WTC11 (cell line): ENCODE measurements around the gene PCYOX1L. TPM values are rescaled to one million over a fixed set of nuclear protein-coding genes. Genes with fewer than 3 reads are reported as not detected.

Experiments
- ATAC-seq: fragments of 200-7000 bp; cut with Tn5 transposase; 2 replicates; pipeline ENCODE4 v1.10.0; 2021; ENCODE audit warnings: mild to moderate bottlenecking, moderate library complexity
- CTCF ChIA-PET: fragments of 300-600 bp; sonication (Branson Sonifier 250); formaldehyde crosslinking; loops from one replicate; lab custom pipeline; 2021; ENCODE audit warnings: antibody characterized with exemption; lab: Charles Lee
- POLR2A ChIA-PET: fragments of 350-600 bp; sonication (Branson Sonifier 250); formaldehyde crosslinking; loops from one replicate; lab custom pipeline; 2021; ENCODE audit warnings: antibody characterized with exemption; lab: Charles Lee
- DNase-seq: peaks from one replicate; pipeline ENCODE4 v3.0.0; 2021; ENCODE audit warnings: low spot score
- H3K27ac Mint-ChIP-seq: 2 replicates; pipeline ENCODE4 v1.8.0; 2021; ENCODE audit warnings: mixed read lengths
- H3K27me3 Mint-ChIP-seq: 2 replicates; pipeline ENCODE4 v1.8.0; 2021; ENCODE audit warnings: low read depth, mild to moderate bottlenecking, moderate library complexity, mixed read lengths
- H3K36me3 Mint-ChIP-seq: 2 replicates; pipeline ENCODE4 v1.8.0; 2021; ENCODE audit warnings: mixed read lengths
- H3K4me1 Mint-ChIP-seq: 2 replicates; pipeline ENCODE4 v1.8.0; 2022; ENCODE audit warnings: mixed read lengths
- H3K4me3 Mint-ChIP-seq: 2 replicates; pipeline ENCODE4 v1.8.0; 2021; ENCODE audit warnings: mild to moderate bottlenecking, moderate library complexity, mixed read lengths
- H3K9me3 Mint-ChIP-seq: 2 replicates; pipeline ENCODE4 v1.8.0; 2021; ENCODE audit warnings: mixed read lengths
- ATF1 ChIP-seq: sonication (generic); formaldehyde crosslinking; IDR thresholded peaks from 2 replicates; pipeline ENCODE4 v1.8.1; 2023; ENCODE audit warnings: mild to moderate bottlenecking, moderate library complexity, missing genetic modification reagents
- EMX1 ChIP-seq: fragments of 250-450 bp; sonication (Bioruptor Pico); IDR thresholded peaks from 2 replicates; pipeline ENCODE4 v1.8.0; 2021; ENCODE audit warnings: mild to moderate bottlenecking
- ESRRA ChIP-seq: sonication (generic); formaldehyde crosslinking; IDR thresholded peaks from 2 replicates; pipeline ENCODE4 v1.8.1; 2022; ENCODE audit warnings: mild to moderate bottlenecking, missing genetic modification reagents, borderline replicate concordance
- FOXJ3 ChIP-seq: sonication (generic); formaldehyde crosslinking; IDR thresholded peaks from 2 replicates; pipeline ENCODE4 v1.9.0; 2021; ENCODE audit warnings: missing genetic modification reagents, mild to moderate bottlenecking, borderline replicate concordance
- GABPB1 ChIP-seq: sonication (generic); formaldehyde crosslinking; IDR thresholded peaks from 2 replicates; pipeline ENCODE4 v1.8.1; 2023; ENCODE audit warnings: mild to moderate bottlenecking, missing genetic modification reagents
- GRHL2 ChIP-seq: fragments of 250-450 bp; sonication (Bioruptor Pico); IDR thresholded peaks from 2 replicates; pipeline ENCODE4 v1.8.0; 2022; ENCODE audit warnings: mild to moderate bottlenecking, moderate library complexity; ENCODE audit not compliant: insufficient replicate concordance, severe bottlenecking
- NFE2L1 ChIP-seq: sonication (generic); formaldehyde crosslinking; IDR thresholded peaks from 2 replicates; pipeline ENCODE4 v1.8.1; 2023; ENCODE audit warnings: missing genetic modification reagents
- SP1 ChIP-seq: sonication (generic); formaldehyde crosslinking; conservative IDR thresholded peaks from 2 replicates; pipeline ENCODE4 v1.8.1; 2022; ENCODE audit warnings: missing genetic modification reagents
- TEAD4 ChIP-seq: sonication (generic); formaldehyde crosslinking; IDR thresholded peaks from 2 replicates; pipeline ENCODE4 v1.8.0; 2022; ENCODE audit warnings: mild to moderate bottlenecking, missing genetic modification reagents
- TP53 ChIP-seq: sonication (generic); formaldehyde crosslinking; IDR thresholded peaks from 2 replicates; pipeline ENCODE4 v1.8.1; 2023; ENCODE audit warnings: mild to moderate bottlenecking, missing genetic modification reagents
- ZNF138 ChIP-seq: sonication (generic); formaldehyde crosslinking; conservative IDR thresholded peaks from 2 replicates; pipeline ENCODE4 v1.8.1; 2022; ENCODE audit warnings: mild to moderate bottlenecking, moderate library complexity, missing genetic modification reagents
- ZNF219 ChIP-seq: sonication (generic); formaldehyde crosslinking; IDR thresholded peaks from 2 replicates; pipeline ENCODE4 v1.8.0; 2023; ENCODE audit warnings: missing genetic modification reagents, mild to moderate bottlenecking, borderline replicate concordance
- ZNF317 ChIP-seq: sonication (generic); formaldehyde crosslinking; IDR thresholded peaks from 2 replicates; pipeline ENCODE4 v1.8.1; 2023; ENCODE audit warnings: low read depth, mild to moderate bottlenecking, moderate library complexity, missing genetic modification reagents, borderline replicate concordance
- ZNF671 ChIP-seq: fragments of 250-450 bp; sonication (Bioruptor Pico); IDR thresholded peaks from 2 replicates; pipeline ENCODE4 v1.8.0; 2021; ENCODE audit warnings: mild to moderate bottlenecking
- total RNA-seq: library from RNA; stranded (reverse); gene quantifications from 3 replicates; pipeline ENCODE4 v1.2.3, GENCODE V29; 2021
- TF ChIP-seq, protein P1 (sequence below): fragments of 200-600 bp; IDR thresholded peaks from 2 replicates; pipeline ENCODE4 v1.8.0; 2022; ENCODE audit warnings: antibody characterized with exemption
- TF ChIP-seq, protein P2 (sequence below): sonication (generic); formaldehyde crosslinking; IDR thresholded peaks from 2 replicates; pipeline ENCODE4 v1.8.1; 2023; ENCODE audit warnings: mild to moderate bottlenecking, missing genetic modification reagents, moderate library complexity
- TF ChIP-seq, protein P3 (sequence below): sonication (generic); formaldehyde crosslinking; IDR thresholded peaks from 2 replicates; pipeline ENCODE4 v1.8.1; 2023; ENCODE audit warnings: mild to moderate bottlenecking, missing genetic modification reagents, borderline replicate concordance
- TF ChIP-seq, protein P4 (sequence below): sonication (generic); formaldehyde crosslinking; IDR thresholded peaks from 2 replicates; pipeline ENCODE4 v1.8.0; 2022; ENCODE audit warnings: mild to moderate bottlenecking, missing genetic modification reagents
- TF ChIP-seq, protein P5 (sequence below): sonication (generic); formaldehyde crosslinking; IDR thresholded peaks from 2 replicates; pipeline ENCODE4 v1.8.0; 2023; ENCODE audit warnings: missing genetic modification reagents, mild to moderate bottlenecking, borderline replicate concordance
- TF ChIP-seq, protein P6 (sequence below): sonication (generic); formaldehyde crosslinking; IDR thresholded peaks from 2 replicates; pipeline ENCODE4 v1.8.1; 2022; ENCODE audit warnings: missing genetic modification reagents, borderline replicate concordance

Gene PCYOX1L
- total RNA-seq, 1 experiment from 2014 or later, result 8.1 TPM

DNA sequence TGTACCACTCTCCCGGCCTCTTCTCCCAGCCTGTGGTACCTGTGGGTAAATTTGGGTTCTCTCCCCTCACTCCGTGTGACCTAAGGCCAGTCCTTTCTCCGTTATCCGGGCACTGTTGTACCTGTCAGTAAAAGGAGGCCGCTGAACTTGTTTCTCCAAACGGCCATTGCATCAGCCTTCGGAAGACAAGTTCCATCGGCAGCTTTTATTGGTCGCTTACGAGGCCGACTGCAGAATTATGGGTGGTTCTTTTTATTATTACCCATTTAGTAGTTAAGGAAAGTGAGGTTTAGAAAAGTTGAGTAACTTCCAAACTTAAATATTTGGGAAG lies 12.0 kb upstream of the PCYOX1L start:
- peak; percentile 10 for ATAC-seq
- peak overlapping the region; percentile 89 for H3K4me3 Mint-ChIP-seq
- H3K36me3 Mint-ChIP-seq, result peaks cover 40% of the 10 kb centered on the region
- H3K9me3 Mint-ChIP-seq, result no peaks in the 10 kb centered on the region
- H3K27me3 Mint-ChIP-seq, result peaks cover 13% of the 10 kb centered on the region
- TF ChIP-seq ATF1 (CRISPR knock-in tag) (no peak), GABPB1 (CRISPR knock-in tag) (peak; percentile 71; the same call in 1 of the 2 replicates)
- TF ChIP-seq, all 79 proteins: peak for 1
- H3K4me1 Mint-ChIP-seq, result peaks cover 20% of the 10 kb centered on the region
- no peak for DNase-seq
- peak overlapping the region; percentile 77 for H3K27ac Mint-ChIP-seq
- CTCF ChIA-PET, result interaction anchor here (1.0 to 3.0 kb wide), 10 partner anchors 9 to 206 kb away, joined by 3 to 15 read pairs (median 4); partner anchors contain the start of genes ABLIM3 and PCYOX1L
- POLR2A ChIA-PET, result interaction anchor here (0.6 to 1.5 kb wide), 2 partner anchors 12 to 215 kb away, joined by 5 to 16 read pairs; partner anchors contain the start of gene PCYOX1L

DNA sequence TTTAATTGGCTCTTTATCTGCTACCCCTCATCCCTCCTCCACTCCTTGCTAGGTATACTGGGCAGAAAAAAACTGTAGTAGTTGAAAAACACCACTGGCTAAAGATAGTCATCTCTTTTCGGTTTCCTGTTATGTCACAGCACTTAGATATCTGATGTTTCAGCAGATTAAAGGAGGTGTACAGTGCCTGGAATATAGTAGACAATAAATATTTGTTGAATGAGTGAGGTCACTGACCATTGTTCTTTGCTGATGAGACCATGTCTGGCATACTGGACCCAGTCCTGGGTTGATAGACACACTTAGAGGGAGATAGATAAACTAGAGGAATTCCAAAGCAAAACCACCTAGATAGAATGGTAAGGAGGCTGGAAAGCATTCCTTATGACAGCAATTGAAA lies 9.3 kb upstream of the PCYOX1L start:
- Mint-ChIP-seq H3K4me3 (no peak overlapping the region), H3K27me3 (peaks cover 3% of the 10 kb centered on the region), H3K9me3 (no peaks in the 10 kb centered on the region), H3K27ac (no peak overlapping the region), H3K4me1 (peaks cover 20% of the 10 kb centered on the region), H3K36me3 (peaks cover 64% of the 10 kb centered on the region)
- ChIA-PET POLR2A (no interaction called here), CTCF (no interaction called here)
- DNase-seq (no peak), ATAC-seq (no peak)
- TF ChIP-seq ESRRA (no peak), GABPB1 (CRISPR knock-in tag) (no peak), ZNF219 (no peak), GRHL2 (CRISPR knock-in tag) (no peak), NFE2L1 (CRISPR knock-in tag) (no peak)
- TF ChIP-seq, protein P1, sequence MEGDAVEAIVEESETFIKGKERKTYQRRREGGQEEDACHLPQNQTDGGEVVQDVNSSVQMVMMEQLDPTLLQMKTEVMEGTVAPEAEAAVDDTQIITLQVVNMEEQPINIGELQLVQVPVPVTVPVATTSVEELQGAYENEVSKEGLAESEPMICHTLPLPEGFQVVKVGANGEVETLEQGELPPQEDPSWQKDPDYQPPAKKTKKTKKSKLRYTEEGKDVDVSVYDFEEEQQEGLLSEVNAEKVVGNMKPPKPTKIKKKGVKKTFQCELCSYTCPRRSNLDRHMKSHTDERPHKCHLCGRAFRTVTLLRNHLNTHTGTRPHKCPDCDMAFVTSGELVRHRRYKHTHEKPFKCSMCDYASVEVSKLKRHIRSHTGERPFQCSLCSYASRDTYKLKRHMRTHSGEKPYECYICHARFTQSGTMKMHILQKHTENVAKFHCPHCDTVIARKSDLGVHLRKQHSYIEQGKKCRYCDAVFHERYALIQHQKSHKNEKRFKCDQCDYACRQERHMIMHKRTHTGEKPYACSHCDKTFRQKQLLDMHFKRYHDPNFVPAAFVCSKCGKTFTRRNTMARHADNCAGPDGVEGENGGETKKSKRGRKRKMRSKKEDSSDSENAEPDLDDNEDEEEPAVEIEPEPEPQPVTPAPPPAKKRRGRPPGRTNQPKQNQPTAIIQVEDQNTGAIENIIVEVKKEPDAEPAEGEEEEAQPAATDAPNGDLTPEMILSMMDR, result no peak
- TF ChIP-seq, protein P2, sequence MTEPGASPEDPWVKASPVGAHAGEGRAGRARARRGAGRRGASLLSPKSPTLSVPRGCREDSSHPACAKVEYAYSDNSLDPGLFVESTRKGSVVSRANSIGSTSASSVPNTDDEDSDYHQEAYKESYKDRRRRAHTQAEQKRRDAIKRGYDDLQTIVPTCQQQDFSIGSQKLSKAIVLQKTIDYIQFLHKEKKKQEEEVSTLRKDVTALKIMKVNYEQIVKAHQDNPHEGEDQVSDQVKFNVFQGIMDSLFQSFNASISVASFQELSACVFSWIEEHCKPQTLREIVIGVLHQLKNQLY (CRISPR knock-in tag), result no peak

DNA sequence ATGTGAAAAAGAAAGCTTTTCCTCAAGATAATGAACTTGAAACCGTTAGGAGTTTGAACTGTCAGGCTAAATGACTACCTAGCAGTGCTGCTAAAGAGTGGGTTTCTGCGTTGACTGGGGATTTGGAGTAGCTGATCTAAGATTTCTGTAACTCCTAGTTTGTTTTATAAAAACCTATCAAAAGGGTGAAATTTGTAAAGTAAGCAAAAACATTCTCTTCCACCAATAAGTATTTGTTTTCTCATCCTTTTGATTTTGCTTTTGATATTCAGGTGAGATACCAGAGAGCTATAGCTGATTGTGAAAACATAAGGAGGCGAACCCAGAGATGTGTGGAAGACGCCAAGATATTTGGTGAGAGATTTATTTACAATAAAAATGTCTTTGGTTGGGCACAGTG lies 8.5 kb upstream of the PCYOX1L start:
- peaks cover 20% of the 10 kb centered on the region for H3K4me1 Mint-ChIP-seq
- H3K36me3 Mint-ChIP-seq, result peaks cover 70% of the 10 kb centered on the region
- POLR2A ChIA-PET, result interaction anchor here (0.7 kb wide), 1 partner anchor 90 kb away, joined by 4 read pairs; no protein-coding TSS in a partner anchor
- CTCF ChIA-PET, result interaction anchor here (0.6 kb wide), 1 partner anchor 292 kb away, joined by 4 read pairs; no protein-coding TSS in a partner anchor
- no peaks in the 10 kb centered on the region for H3K9me3 Mint-ChIP-seq
- H3K27ac Mint-ChIP-seq, result no peak overlapping the region
- no peaks in the 10 kb centered on the region; the same call in 1 of the 2 replicates for H3K27me3 Mint-ChIP-seq
- DNase-seq, result no peak
- ATAC-seq, result no peak
- H3K4me3 Mint-ChIP-seq, result no peak overlapping the region
- no peak for TF ChIP-seq EMX1 (CRISPR knock-in tag)
- TF ChIP-seq, protein P3, sequence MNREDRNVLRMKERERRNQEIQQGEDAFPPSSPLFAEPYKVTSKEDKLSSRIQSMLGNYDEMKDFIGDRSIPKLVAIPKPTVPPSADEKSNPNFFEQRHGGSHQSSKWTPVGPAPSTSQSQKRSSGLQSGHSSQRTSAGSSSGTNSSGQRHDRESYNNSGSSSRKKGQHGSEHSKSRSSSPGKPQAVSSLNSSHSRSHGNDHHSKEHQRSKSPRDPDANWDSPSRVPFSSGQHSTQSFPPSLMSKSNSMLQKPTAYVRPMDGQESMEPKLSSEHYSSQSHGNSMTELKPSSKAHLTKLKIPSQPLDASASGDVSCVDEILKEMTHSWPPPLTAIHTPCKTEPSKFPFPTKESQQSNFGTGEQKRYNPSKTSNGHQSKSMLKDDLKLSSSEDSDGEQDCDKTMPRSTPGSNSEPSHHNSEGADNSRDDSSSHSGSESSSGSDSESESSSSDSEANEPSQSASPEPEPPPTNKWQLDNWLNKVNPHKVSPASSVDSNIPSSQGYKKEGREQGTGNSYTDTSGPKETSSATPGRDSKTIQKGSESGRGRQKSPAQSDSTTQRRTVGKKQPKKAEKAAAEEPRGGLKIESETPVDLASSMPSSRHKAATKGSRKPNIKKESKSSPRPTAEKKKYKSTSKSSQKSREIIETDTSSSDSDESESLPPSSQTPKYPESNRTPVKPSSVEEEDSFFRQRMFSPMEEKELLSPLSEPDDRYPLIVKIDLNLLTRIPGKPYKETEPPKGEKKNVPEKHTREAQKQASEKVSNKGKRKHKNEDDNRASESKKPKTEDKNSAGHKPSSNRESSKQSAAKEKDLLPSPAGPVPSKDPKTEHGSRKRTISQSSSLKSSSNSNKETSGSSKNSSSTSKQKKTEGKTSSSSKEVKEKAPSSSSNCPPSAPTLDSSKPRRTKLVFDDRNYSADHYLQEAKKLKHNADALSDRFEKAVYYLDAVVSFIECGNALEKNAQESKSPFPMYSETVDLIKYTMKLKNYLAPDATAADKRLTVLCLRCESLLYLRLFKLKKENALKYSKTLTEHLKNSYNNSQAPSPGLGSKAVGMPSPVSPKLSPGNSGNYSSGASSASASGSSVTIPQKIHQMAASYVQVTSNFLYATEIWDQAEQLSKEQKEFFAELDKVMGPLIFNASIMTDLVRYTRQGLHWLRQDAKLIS, result no peak
- TF ChIP-seq, protein P4, sequence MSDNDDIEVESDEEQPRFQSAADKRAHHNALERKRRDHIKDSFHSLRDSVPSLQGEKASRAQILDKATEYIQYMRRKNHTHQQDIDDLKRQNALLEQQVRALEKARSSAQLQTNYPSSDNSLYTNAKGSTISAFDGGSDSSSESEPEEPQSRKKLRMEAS, result no peak
- no peak for TF ChIP-seq ZNF671 (CRISPR knock-in tag)
- TF ChIP-seq ZNF317 (CRISPR knock-in tag), result no peak
- TF ChIP-seq, protein P5, sequence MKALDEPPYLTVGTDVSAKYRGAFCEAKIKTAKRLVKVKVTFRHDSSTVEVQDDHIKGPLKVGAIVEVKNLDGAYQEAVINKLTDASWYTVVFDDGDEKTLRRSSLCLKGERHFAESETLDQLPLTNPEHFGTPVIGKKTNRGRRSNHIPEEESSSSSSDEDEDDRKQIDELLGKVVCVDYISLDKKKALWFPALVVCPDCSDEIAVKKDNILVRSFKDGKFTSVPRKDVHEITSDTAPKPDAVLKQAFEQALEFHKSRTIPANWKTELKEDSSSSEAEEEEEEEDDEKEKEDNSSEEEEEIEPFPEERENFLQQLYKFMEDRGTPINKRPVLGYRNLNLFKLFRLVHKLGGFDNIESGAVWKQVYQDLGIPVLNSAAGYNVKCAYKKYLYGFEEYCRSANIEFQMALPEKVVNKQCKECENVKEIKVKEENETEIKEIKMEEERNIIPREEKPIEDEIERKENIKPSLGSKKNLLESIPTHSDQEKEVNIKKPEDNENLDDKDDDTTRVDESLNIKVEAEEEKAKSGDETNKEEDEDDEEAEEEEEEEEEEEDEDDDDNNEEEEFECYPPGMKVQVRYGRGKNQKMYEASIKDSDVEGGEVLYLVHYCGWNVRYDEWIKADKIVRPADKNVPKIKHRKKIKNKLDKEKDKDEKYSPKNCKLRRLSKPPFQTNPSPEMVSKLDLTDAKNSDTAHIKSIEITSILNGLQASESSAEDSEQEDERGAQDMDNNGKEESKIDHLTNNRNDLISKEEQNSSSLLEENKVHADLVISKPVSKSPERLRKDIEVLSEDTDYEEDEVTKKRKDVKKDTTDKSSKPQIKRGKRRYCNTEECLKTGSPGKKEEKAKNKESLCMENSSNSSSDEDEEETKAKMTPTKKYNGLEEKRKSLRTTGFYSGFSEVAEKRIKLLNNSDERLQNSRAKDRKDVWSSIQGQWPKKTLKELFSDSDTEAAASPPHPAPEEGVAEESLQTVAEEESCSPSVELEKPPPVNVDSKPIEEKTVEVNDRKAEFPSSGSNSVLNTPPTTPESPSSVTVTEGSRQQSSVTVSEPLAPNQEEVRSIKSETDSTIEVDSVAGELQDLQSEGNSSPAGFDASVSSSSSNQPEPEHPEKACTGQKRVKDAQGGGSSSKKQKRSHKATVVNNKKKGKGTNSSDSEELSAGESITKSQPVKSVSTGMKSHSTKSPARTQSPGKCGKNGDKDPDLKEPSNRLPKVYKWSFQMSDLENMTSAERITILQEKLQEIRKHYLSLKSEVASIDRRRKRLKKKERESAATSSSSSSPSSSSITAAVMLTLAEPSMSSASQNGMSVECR (CRISPR knock-in tag), result no peak
- TF ChIP-seq ATF1 (CRISPR knock-in tag), result no peak
- no peak for TF ChIP-seq SP1 (CRISPR knock-in tag)
- TF ChIP-seq FOXJ3 (CRISPR knock-in tag), result no peak
- TF ChIP-seq, protein P6, sequence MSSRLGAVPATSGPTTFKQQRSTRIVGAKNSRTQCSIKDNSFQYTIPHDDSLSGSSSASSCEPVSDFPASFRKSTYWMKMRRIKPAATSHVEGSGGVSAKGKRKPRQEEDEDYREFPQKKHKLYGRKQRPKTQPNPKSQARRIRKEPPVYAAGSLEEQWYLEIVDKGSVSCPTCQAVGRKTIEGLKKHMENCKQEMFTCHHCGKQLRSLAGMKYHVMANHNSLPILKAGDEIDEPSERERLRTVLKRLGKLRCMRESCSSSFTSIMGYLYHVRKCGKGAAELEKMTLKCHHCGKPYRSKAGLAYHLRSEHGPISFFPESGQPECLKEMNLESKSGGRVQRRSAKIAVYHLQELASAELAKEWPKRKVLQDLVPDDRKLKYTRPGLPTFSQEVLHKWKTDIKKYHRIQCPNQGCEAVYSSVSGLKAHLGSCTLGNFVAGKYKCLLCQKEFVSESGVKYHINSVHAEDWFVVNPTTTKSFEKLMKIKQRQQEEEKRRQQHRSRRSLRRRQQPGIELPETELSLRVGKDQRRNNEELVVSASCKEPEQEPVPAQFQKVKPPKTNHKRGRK (CRISPR knock-in tag), result no peak
- TF ChIP-seq ZNF138, result no peak
- no peak for TF ChIP-seq TP53 (CRISPR knock-in tag)
- TF ChIP-seq TEAD4 (CRISPR knock-in tag), result no peak
